Spleen (tissue), 7 donors: ENCODE data around the gene WDFY2.

Source experiments
- POLR2A ChIP-seq, 3 donors: fragments of 450-650 bp; IDR thresholded peaks; one replicate each; pipeline ENCODE4 v1.5.1; 2017; ENCODE audit warnings: antibody characterized with exemption in 3 of 3, mild to moderate bottlenecking in 1 of 3
- POLR2AphosphoS5 ChIP-seq, 3 donors: sonication (generic); formaldehyde crosslinking; IDR thresholded peaks; one replicate each; pipeline ENCODE4 v1.5.1; 2017; ENCODE audit warnings: antibody characterized with exemption in 3 of 3
- TF ChIP-seq, protein P1 (sequence below), 11 experiments: fragments of 200-600 bp in 7 of 11; fragments of 450-650 bp in 4 of 11; sonication (generic) in 4 of 11; IDR thresholded peaks in 8 of 11; conservative IDR thresholded peaks in 3 of 11; 1 replicate in 7 of 11; 2 replicates in 4 of 11; pipeline versions ENCODE4 v1.4.0 to v1.8.0; 2016 to 2021; ENCODE audit warnings: antibody characterized with exemption in 11 of 11, inconsistent platforms in 4 of 11, mild to moderate bottlenecking in 1 of 11
- donor health status: DM: no; HTN: no; CAD: no; lungs with moderate emphysema.
- donor health status: DM: no; HTN: no; CAD: no.
- donor health status: DM: no; HTN: no; CAD: no.

DNA sequence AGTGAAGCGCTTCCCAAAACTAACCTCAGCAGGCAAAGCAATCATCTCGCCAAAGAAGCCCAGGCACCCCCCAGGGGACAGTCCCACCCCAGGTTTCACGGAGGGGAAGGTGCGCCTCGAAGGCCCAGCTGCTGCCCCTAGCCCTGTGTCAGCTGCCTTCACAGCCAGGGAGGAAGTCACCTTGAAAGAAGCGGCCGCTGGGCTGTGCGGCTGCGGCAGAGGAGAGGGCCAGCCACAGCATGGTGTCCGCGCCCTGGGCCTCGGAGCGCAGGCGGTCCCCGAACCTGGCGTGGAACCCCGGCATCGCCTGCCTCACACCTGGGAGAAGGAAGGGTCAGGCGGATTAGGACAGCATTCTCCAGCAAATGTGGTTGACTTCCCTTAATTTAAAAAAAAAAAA is 184.7 kb downstream of the WDFY2 start:
- TF ChIP-seq, protein P1, sequence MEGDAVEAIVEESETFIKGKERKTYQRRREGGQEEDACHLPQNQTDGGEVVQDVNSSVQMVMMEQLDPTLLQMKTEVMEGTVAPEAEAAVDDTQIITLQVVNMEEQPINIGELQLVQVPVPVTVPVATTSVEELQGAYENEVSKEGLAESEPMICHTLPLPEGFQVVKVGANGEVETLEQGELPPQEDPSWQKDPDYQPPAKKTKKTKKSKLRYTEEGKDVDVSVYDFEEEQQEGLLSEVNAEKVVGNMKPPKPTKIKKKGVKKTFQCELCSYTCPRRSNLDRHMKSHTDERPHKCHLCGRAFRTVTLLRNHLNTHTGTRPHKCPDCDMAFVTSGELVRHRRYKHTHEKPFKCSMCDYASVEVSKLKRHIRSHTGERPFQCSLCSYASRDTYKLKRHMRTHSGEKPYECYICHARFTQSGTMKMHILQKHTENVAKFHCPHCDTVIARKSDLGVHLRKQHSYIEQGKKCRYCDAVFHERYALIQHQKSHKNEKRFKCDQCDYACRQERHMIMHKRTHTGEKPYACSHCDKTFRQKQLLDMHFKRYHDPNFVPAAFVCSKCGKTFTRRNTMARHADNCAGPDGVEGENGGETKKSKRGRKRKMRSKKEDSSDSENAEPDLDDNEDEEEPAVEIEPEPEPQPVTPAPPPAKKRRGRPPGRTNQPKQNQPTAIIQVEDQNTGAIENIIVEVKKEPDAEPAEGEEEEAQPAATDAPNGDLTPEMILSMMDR (IDR thresholded peaks at IDR 0.05 in 8 of 11, conservative IDR thresholded peaks at IDR 0.05 in 3 of 11), result no peak
- TF ChIP-seq POLR2A (IDR thresholded peaks at IDR 0.05) (no peak), POLR2AphosphoS5 (IDR thresholded peaks at IDR 0.05) (peak in 1 of 3 donors; percentile 40)
